Stimulated activated CD8-positive, alpha-beta memory T cell treated with anti-CD3 and anti-CD28 coated beads, Interleukin-12 subunit alpha, Interleukin-12 subunit beta, amount 100 ng/mL, for 24 hours (primary cell): ENCODE measurements around the gene PTBP2.
"Not testable (repeated sequence)": the region's sequence is repeated elsewhere in the genome, so short reads cannot be mapped to it uniquely, and the experiment has no call there.

Experiments
- DNase-seq: peaks from one replicate; pipeline ENCODE4 v3.0.0-alpha.2; 2020; ENCODE audit errors: extremely low read depth

The PTBP2 gene

GRCh38 chr1:96730574-96731298, 9.2 kb downstream of the PTBP2 start:
- no peak for DNase-seq

DNA sequence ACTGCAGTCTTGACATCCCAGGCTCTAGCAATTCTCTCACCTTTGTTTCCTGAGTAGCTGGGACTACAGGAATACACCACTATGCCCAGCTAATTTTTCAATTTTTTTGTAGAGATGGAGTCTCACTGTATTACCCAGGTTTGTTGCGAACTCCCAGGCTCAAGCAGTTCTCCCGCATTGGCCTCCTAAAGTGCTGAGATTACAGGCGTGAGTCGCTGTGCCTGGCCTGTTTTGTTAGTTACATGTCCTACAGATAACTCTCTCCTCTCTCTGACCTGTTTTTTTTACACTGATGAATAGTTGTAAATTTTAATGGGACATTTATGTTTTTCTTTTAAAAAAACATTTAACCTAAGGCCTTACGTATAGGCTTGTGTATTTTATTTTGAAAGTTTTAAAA, 19.8 kb downstream of the PTBP2 start:
- no peak for DNase-seq

DNA sequence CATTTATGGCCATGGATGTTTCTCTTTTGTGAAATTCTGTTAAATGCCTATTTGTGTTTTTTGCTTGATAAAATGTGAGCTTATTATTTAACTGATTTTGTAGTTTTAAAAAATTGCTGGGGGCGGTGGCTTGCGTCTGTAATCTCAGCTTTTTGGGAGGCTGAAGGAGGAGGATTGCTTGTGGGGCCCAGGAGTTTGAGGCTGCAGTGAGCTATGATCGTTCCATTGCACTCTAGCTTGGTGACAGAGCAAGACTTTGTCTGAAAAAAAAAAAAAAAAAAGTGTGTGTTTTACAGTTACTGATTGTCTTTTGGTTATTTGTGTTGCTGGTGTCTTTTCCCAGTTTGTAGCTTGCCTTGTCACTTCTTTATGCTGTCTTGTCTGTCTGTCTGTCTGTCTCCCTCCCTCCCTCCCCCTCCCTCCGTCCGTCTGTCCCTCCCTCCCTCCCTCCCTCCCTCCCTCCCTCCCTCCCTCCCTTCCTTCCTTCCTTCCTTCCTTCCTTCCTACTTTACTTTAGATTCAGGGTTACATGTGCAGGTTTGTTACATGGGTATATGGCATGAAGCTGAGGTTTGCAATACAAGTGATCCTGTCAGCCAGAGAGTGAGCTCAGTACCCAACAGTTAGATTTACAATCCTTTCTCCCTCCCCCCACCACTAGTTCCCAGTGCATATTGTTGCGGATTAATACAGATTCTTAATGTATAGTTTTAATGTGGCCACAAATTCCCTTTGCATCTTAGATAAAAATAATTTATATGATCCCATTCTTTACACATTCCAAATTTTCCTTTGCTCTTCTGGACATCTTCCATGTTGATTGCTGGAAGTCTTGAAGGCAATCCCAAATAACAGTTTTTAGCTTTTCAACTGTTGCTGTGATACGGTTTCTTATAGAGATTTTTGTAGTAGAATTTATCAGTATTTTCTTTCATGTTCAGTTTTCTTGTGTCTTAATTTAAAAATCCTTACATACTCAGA, 25.1 kb downstream of the PTBP2 start:
- DNase-seq, result no peak

GRCh38 chr1:96747565-96747964, 26.0 kb downstream of the PTBP2 start:
- DNase-seq, result no peak

GRCh38 chr1:96748078-96748477, 26.5 kb downstream of the PTBP2 start:
- no peak for DNase-seq

- DNase-seq, result no peak
These were observed 28.0 kb downstream of the PTBP2 start for GRCh38 chr1:96749618-96750017.

GRCh38 chr1:96752394-96752793, 30.8 kb downstream of the PTBP2 start:
- DNase-seq, result no peak

GRCh38 chr1:96756789-96757188, 35.2 kb downstream of the PTBP2 start:
- no peak for DNase-seq

DNA sequence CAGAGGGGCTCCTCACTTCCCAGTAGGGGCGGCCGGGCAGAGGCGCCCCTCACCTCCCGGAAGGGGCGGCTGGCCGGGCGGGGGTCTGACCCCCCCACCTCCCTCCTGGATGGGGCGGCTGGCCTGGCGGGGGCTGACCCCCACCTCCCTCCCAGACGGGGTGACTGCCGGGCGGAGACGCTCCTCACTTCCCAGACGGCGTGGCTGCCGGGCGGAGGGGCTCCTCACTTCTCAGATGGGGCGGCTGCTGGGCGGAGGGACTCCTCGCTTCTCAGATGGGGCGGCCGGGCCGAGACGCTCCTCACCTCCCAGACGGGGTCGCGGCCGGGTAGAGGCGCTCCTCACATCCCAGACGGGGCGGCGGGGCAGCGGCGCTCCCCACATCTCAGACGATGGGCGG, 41.0 kb downstream of the PTBP2 start:
- DNase-seq, result not testable (repeated sequence)

DNA sequence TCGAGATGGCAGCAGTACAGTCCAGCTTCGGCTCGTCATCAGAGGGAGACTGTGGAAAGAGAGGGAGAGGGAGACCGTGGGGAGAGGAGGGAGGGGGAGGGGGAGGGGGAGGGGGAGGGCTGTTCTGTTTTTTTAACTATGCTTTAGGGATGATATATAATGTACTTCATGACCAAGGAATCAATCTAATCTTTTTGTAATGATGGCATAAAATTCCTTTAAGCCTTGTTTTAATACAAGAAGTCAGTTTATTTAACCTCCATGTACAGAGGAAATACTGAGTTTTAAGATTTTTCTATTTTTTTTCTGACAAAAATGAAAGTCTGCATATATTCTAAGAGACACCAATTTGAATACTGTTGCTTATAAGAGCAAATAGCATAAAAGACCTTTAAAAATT, 41.9 kb downstream of the PTBP2 start:
- no peak for DNase-seq

GRCh38 chr1:96764469-96764868, 42.9 kb downstream of the PTBP2 start:
- DNase-seq, result no peak

- no peak for DNase-seq
These were observed 50.3 kb downstream of the PTBP2 start for GRCh38 chr1:96771847-96772246.

- no peak for DNase-seq
These were observed 50.8 kb downstream of the PTBP2 start for GRCh38 chr1:96772349-96772748.

GRCh38 chr1:96772972-96773371, 51.4 kb downstream of the PTBP2 start:
- no peak for DNase-seq

GRCh38 chr1:96782206-96782605, 60.6 kb downstream of the PTBP2 start:
- DNase-seq, result no peak

GRCh38 chr1:96782856-96783255, 61.3 kb downstream of the PTBP2 start:
- no peak for DNase-seq

DNA sequence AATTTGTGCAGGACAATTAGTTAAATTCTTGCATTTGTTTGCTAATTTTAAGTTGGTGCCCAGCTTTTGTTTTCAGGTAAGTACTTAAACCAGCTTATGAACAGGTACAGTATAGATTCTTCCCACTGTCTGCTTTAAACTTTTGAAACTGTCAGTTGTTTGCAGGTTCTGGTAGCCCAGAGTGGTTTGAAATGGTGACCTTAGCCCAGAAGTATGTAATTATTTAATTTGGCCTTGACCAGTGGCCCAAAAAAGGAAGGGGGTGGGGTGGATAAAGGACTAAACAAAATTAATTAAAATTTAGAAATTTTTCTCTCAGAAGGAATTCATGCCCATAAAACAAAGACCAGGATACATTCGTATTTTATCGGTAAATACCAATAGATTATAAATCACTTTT, 69.0 kb downstream of the PTBP2 start:
- no peak for DNase-seq

DNA sequence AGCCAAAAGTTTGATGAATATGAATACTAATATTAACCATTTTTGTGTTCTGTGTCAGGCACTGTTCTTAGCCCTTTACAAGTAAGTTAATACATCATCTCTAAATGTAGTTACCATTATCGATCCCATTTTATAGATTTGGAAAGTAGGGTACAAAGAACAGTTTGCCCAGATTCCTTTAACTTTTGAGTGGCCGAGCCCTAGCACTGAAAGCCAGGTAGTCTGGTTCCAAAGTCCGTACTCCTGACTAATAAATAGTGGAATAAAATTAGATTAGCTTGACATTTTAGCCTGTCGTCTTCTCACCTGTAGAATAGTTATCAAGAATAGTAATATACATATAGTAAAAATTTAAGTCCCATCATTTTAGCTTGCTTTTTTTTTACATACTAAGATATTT, 70.6 kb downstream of the PTBP2 start:
- no peak for DNase-seq

- not testable (repeated sequence) for DNase-seq
These were observed 80.1 kb downstream of the PTBP2 start for GRCh38 chr1:96801696-96802095.

DNA sequence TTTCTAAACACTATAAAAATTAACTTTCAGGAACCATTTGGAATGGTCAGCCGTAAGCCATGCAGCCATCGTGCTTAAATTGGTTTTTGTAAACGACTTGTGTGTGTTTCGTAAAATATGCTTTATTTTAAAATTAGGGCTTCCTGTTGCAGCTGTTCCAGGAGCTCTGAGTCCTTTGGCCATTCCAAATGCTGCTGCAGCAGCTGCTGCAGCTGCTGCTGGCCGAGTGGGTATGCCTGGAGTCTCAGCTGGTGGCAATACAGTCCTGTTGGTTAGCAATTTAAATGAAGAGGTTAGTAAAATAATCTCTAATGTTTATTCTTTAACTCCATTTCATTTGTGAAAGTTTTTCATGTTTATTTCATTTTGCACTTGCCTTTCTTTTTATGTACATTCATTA, 83.1 kb downstream of the PTBP2 start:
- no peak for DNase-seq

GRCh38 chr1:96808191-96808590, 86.6 kb downstream of the PTBP2 start:
- DNase-seq, result no peak

- DNase-seq, result no peak
These were observed 94.3 kb downstream of the PTBP2 start for GRCh38 chr1:96815914-96816313.

GRCh38 chr1:96820107-96820506, 98.5 kb downstream of the PTBP2 start:
- no peak for DNase-seq
